Measurements from ENCODE around the gene CNGA3.

- TF ChIP-seq, protein P1, sequence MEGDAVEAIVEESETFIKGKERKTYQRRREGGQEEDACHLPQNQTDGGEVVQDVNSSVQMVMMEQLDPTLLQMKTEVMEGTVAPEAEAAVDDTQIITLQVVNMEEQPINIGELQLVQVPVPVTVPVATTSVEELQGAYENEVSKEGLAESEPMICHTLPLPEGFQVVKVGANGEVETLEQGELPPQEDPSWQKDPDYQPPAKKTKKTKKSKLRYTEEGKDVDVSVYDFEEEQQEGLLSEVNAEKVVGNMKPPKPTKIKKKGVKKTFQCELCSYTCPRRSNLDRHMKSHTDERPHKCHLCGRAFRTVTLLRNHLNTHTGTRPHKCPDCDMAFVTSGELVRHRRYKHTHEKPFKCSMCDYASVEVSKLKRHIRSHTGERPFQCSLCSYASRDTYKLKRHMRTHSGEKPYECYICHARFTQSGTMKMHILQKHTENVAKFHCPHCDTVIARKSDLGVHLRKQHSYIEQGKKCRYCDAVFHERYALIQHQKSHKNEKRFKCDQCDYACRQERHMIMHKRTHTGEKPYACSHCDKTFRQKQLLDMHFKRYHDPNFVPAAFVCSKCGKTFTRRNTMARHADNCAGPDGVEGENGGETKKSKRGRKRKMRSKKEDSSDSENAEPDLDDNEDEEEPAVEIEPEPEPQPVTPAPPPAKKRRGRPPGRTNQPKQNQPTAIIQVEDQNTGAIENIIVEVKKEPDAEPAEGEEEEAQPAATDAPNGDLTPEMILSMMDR (IDR thresholded peaks at IDR 0.05 in 2 of 3, conservative IDR thresholded peaks at IDR 0.05 in 1 of 3; ENCODE audit: control insufficient read depth in 2 of 3, extremely low read depth in 1 of 3, insufficient read depth in 1 of 3, low read depth in 3 of 3, low read length in 3 of 3) = no peak
- TF ChIP-seq, protein P2, sequence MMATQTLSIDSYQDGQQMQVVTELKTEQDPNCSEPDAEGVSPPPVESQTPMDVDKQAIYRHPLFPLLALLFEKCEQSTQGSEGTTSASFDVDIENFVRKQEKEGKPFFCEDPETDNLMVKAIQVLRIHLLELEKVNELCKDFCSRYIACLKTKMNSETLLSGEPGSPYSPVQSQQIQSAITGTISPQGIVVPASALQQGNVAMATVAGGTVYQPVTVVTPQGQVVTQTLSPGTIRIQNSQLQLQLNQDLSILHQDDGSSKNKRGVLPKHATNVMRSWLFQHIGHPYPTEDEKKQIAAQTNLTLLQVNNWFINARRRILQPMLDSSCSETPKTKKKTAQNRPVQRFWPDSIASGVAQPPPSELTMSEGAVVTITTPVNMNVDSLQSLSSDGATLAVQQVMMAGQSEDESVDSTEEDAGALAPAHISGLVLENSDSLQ (IDR thresholded peaks at IDR 0.05) = no peak
- TF ChIP-seq MEF2A (IDR thresholded peaks at IDR 0.05; ENCODE audit: insufficient read depth, low read depth, low read length) = no peak
- no peak for TF ChIP-seq IKZF2 (IDR thresholded peaks at IDR 0.05)
- TF ChIP-seq SP1 (IDR thresholded peaks at IDR 0.05; ENCODE audit: low read depth, low read length) = no peak
- no peak for TF ChIP-seq ATF3 (IDR thresholded peaks at IDR 0.05; ENCODE audit: borderline replicate concordance, extremely low read depth, low read depth, low read length)
- TF ChIP-seq ETV6 (conservative IDR thresholded peaks at IDR 0.05 in 1 of 2, IDR thresholded peaks at IDR 0.05 in 1 of 2; ENCODE audit: borderline replicate concordance in 1 of 2, low read depth in 1 of 2) = no peak
- TF ChIP-seq NFIC (IDR thresholded peaks at IDR 0.05; ENCODE audit: low read depth, low read length) = no peak
- TF ChIP-seq EGR1 (IDR thresholded peaks at IDR 0.05; ENCODE audit: borderline replicate concordance in 1 of 2, low read depth in 2 of 2, low read length in 2 of 2) = no peak
- TF ChIP-seq, protein P3, sequence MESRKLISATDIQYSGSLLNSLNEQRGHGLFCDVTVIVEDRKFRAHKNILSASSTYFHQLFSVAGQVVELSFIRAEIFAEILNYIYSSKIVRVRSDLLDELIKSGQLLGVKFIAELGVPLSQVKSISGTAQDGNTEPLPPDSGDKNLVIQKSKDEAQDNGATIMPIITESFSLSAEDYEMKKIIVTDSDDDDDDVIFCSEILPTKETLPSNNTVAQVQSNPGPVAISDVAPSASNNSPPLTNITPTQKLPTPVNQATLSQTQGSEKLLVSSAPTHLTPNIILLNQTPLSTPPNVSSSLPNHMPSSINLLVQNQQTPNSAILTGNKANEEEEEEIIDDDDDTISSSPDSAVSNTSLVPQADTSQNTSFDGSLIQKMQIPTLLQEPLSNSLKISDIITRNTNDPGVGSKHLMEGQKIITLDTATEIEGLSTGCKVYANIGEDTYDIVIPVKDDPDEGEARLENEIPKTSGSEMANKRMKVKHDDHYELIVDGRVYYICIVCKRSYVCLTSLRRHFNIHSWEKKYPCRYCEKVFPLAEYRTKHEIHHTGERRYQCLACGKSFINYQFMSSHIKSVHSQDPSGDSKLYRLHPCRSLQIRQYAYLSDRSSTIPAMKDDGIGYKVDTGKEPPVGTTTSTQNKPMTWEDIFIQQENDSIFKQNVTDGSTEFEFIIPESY (IDR thresholded peaks at IDR 0.05) = no peak
- TF ChIP-seq POLR2A (IDR thresholded peaks at IDR 0.05; ENCODE audit: low read depth, low read length) = no peak
- no peak for TF ChIP-seq EZH2 (IDR thresholded peaks at IDR 0.05; ENCODE audit: borderline replicate concordance, control insufficient read depth, low read depth, low read length)
Observed at GRCh38 chr2:98393354-98393753, 47.1 kb downstream of the CNGA3 start.
